AG04449 (cell line): ENCODE results near the gene PCDHGA12.
"Not testable (repeated sequence)": the region's sequence is repeated elsewhere in the genome, so short reads cannot be mapped to it uniquely, and the experiment has no call there.

Experiments used
- CTCF ChIA-PET: fragments of 350-600 bp; formaldehyde crosslinking; extraction: SDS; loops from one replicate; lab custom pipeline; 2021; ENCODE audit warnings: antibody characterized with exemption; lab: Yijun Ruan, JAX
- POLR2A ChIA-PET: fragments of 400-600, 350-600 bp; formaldehyde crosslinking; extraction: SDS; loops from one replicate; lab custom pipeline; 2020; ENCODE audit warnings: antibody characterized with exemption, inconsistent platforms; lab: Yijun Ruan, JAX
- DNase-seq: peaks from one replicate; pipeline ENCODE4 v3.0.0-alpha.2; 2010; ENCODE audit warnings: low read depth, low spot score
- H3K4me3 ChIP-seq: 2 replicates; pipeline ENCODE4 v1.5.1; 2011; ENCODE audit warnings: low read depth, mild to moderate bottlenecking, control low read depth, low read length
- CTCF ChIP-seq: IDR thresholded peaks from one replicate; pipeline ENCODE4 v1.5.1; 2011; ENCODE audit warnings: mild to moderate bottlenecking, moderate library complexity, low read length, control low read depth, inconsistent platforms; ENCODE audit not compliant: insufficient read depth; ENCODE audit errors: missing control alignments

Gene PCDHGA12

GRCh38 chr5:141407790-141408505 is 22.4 kb upstream of the PCDHGA12 start, which contains the start of gene PCDHGB6:
PCDHGB6 (plus strand) TSS chr5:141408021; CDS start chr5:141408203, 182 bp downstream.
- CTCF ChIA-PET, result interaction anchor here (1.1 to 4.8 kb wide), 10 partner anchors 10 to 159 kb away, joined by 3 to 43 read pairs (median 12); partner anchors contain the start of genes PCDHGA12, PCDHGA8, PCDHGB5 and PCDHGB7
- peak within 1 kb of the TSS; percentile 37 for H3K4me3 ChIP-seq
- POLR2A ChIA-PET, DNase-seq: not testable (repeated sequence)
- TF ChIP-seq CTCF, result peak; percentile 43

GRCh38 chr5:141409598-141410306 is 20.6 kb upstream of the PCDHGA12 start:
- H3K4me3 ChIP-seq, result no peak overlapping the region
- ChIA-PET POLR2A (no interaction called here), CTCF (interaction anchor here (0.9 to 16.4 kb wide), 5 partner anchors 90 to 158 kb away, joined by 3 to 288 read pairs (median 6); no protein-coding TSS in a partner anchor)
- no peak for TF ChIP-seq CTCF
- no peak for DNase-seq

- POLR2A ChIA-PET, result no interaction called here
- no peak overlapping the region for H3K4me3 ChIP-seq
- no peak for DNase-seq
- TF ChIP-seq CTCF, result no peak
- CTCF ChIA-PET, result interaction anchor here (3.1 to 16.4 kb wide), 4 partner anchors 10 to 156 kb away, joined by 30 to 288 read pairs (median 78); partner anchors contain the start of gene PCDHGA11
Measured at GRCh38 chr5:141411575-141411974, 18.7 kb upstream of the PCDHGA12 start.

GRCh38 chr5:141412854-141413539 is 17.3 kb upstream of the PCDHGA12 start, which contains the start of gene PCDHGA10:
PCDHGA10 (plus strand) TSS chr5:141412987; CDS start chr5:141413176, 189 bp downstream.
- DNase-seq, result no peak

GRCh38 chr5:141413540-141414069 is 16.7 kb upstream of the PCDHGA12 start:
- POLR2A ChIA-PET, result no interaction called here
- H3K4me3 ChIP-seq, result peak overlapping the region; percentile 53
- CTCF ChIA-PET, result interaction anchor here (0.6 to 16.4 kb wide), 27 partner anchors 8 to 214 kb away, joined by 3 to 295 read pairs (median 7); partner anchors contain the start of genes PCDHB11, PCDHGA1, PCDHGA11 and PCDHGA12
- no peak for DNase-seq
- TF ChIP-seq CTCF, result no peak

More at GRCh38 chr5:141412854-141413539, 17.3 kb upstream of the PCDHGA12 start, which contains the start of gene PCDHGA10:
- TF ChIP-seq CTCF, result peak; percentile 48
- peak within 1 kb of the TSS; percentile 53 for H3K4me3 ChIP-seq
- CTCF ChIA-PET, result interaction anchor here (0.7 to 16.4 kb wide), 29 partner anchors 8 to 162 kb away, joined by 3 to 295 read pairs (median 6); partner anchors contain the start of genes PCDHGA1, PCDHGA11, PCDHGA12 and PCDHGA5
- POLR2A ChIA-PET, result interaction anchor here (0.6 to 0.9 kb wide), 2 partner anchors 111 to 148 kb away, joined by 4 to 5 read pairs; no protein-coding TSS in a partner anchor

GRCh38 chr5:141414548-141415274 is 15.6 kb upstream of the PCDHGA12 start:
- DNase-seq, POLR2A ChIA-PET, H3K4me3 ChIP-seq: not testable (repeated sequence)
- CTCF ChIA-PET, result interaction anchor here (0.6 to 16.4 kb wide), 15 partner anchors 12 to 215 kb away, joined by 3 to 295 read pairs (median 11); partner anchors contain the start of genes PCDHB11, PCDHGA12, PCDHGA9 and PCDHGB1

- CTCF ChIA-PET, result interaction anchor here (1.5 to 16.4 kb wide), 7 partner anchors 15 to 152 kb away, joined by 3 to 303 read pairs (median 196); partner anchors contain the start of genes PCDHGA12 and PCDHGB5
- DNase-seq, H3K4me3 ChIP-seq, POLR2A ChIA-PET: not testable (repeated sequence)
Measured at GRCh38 chr5:141415275-141415618, 15.1 kb upstream of the PCDHGA12 start.
